Neural progenitor cell (in vitro differentiated cells): ENCODE measurements around the gene FAM53B. TPM values are rescaled to one million over a fixed set of nuclear protein-coding genes. Genes with fewer than 3 reads are reported as not detected.
A peak's percentile ranks its signal among the peaks of the same experiment; 100 is the strongest.

Source experiments
- DNase-seq: peaks from one replicate; pipeline ENCODE4 v3.0.0-alpha.2; 2016; ENCODE audit warnings: low spot score
- H2AFZ ChIP-seq: fragments of 200-600 bp; sonication (generic); replicated peaks from 2 replicates; pipeline ENCODE4 v1.6.1; 2016; ENCODE audit warnings: antibody characterized with exemption
- H3F3A ChIP-seq: fragments of 200-600 bp; sonication (generic); 2 replicates; pipeline ENCODE4 v1.6.1; 2016; ENCODE audit warnings: antibody characterized with exemption, low read depth
- H3K27ac ChIP-seq: fragments of 200-600 bp; sonication (generic); 2 replicates; pipeline ENCODE4 v1.5.1; 2016; ENCODE audit warnings: mild to moderate bottlenecking
- H3K27me3 ChIP-seq: fragments of 200-600 bp; sonication (generic); 2 replicates; pipeline ENCODE4 v1.6.1; 2016; ENCODE audit warnings: mild to moderate bottlenecking, moderate library complexity
- H3K36me3 ChIP-seq: fragments of 200-600 bp; sonication (generic); 2 replicates; pipeline ENCODE4 v1.5.1; 2016
- H3K4me1 ChIP-seq: fragments of 200-600 bp; sonication (generic); 2 replicates; pipeline ENCODE4 v1.6.1; 2016; ENCODE audit warnings: mixed run types
- H3K4me2 ChIP-seq: fragments of 200-600 bp; sonication (generic); 2 replicates; pipeline ENCODE4 v1.6.1; 2016
- H3K4me3 ChIP-seq: fragments of 200-600 bp; sonication (generic); 2 replicates; pipeline ENCODE4 v1.5.1; 2016
- H3K79me2 ChIP-seq: fragments of 200-600 bp; sonication (generic); 2 replicates; pipeline ENCODE4 v1.6.1; 2016; ENCODE audit warnings: low read depth
- H3K9ac ChIP-seq: fragments of 200-600 bp; sonication (generic); 2 replicates; pipeline ENCODE4 v1.6.1; 2016
- H3K9me3 ChIP-seq: fragments of 200-600 bp; sonication (generic); 2 replicates; pipeline ENCODE4 v1.5.1; 2016; ENCODE audit warnings: low read depth
- H4K20me1 ChIP-seq: fragments of 200-600 bp; sonication (generic); 2 replicates; pipeline ENCODE4 v1.6.1; 2016; ENCODE audit warnings: low read depth
- H3K27ac Mint-ChIP-seq: 3 replicates; pipeline ENCODE4 v1.8.0; 2021; ENCODE audit warnings: mixed read lengths
- H3K27me3 Mint-ChIP-seq: 2 replicates; pipeline ENCODE4 v1.8.0; 2022; ENCODE audit warnings: low read depth, mild to moderate bottlenecking, inconsistent platforms, moderate library complexity, mixed read lengths; ENCODE audit not compliant: insufficient read depth
- H3K36me3 Mint-ChIP-seq: 3 replicates; pipeline ENCODE4 v1.8.0; 2021; ENCODE audit warnings: mixed read lengths
- H3K4me1 Mint-ChIP-seq: 3 replicates; pipeline ENCODE4 v1.8.0; 2021; ENCODE audit warnings: mixed read lengths
- H3K4me3 Mint-ChIP-seq: 3 replicates; pipeline ENCODE4 v1.8.0; 2021; ENCODE audit warnings: mild to moderate bottlenecking, moderate library complexity, mixed read lengths
- H3K9me3 Mint-ChIP-seq: 3 replicates; pipeline ENCODE4 v1.8.0; 2020; ENCODE audit warnings: mixed read lengths
- EZH2 ChIP-seq: fragments of 200-600 bp; sonication (generic); IDR thresholded peaks from 2 replicates; pipeline ENCODE4 v1.6.1; 2017; ENCODE audit warnings: antibody characterized with exemption, mild to moderate bottlenecking, moderate library complexity
- EZH2phosphoT487 ChIP-seq: fragments of 200-600 bp; sonication (generic); IDR thresholded peaks from 2 replicates; pipeline ENCODE4 v1.6.1; 2017; ENCODE audit warnings: antibody characterized with exemption
- total RNA-seq: library from RNA; depleted of rRNA; stranded (reverse); fragments of >200 nt; gene quantifications from 2 replicates; pipeline ENCODE4 v1.2.3, GENCODE V29; 2015; ENCODE audit warnings: low replicate concordance
- TF ChIP-seq, protein P1 (sequence below): fragments of 200-600 bp; sonication (generic); IDR thresholded peaks from 2 replicates; pipeline ENCODE4 v1.5.1; 2017; ENCODE audit warnings: antibody characterized with exemption, mild to moderate bottlenecking

FAM53B gene
- total RNA-seq, 1 donor from 2014 or later: 15.3 TPM

DNA sequence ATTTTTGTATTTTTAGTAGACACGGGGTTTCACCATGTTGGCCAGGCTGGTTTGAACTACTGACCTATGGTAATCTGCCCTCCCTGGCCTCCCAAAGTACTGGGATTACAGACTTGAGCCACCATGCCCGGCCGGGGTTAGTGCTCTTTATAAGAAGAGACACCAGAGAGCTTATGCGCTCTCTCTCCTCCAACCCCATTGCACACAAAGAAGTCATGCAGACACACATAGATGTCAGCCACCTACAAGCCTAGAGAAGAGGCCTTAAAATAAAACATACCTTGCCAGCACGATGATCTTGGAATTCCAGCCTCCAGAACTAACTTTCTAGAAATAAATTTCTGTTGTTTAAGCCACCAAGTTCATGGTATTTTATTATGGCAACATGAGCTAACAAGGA is 10.0 kb upstream of the FAM53B start:
- H3K36me3 Mint-ChIP-seq: peaks cover 10% of the 10 kb centered on the region
- Histone ChIP-seq H2AFZ (no peak overlapping the region), H3K36me3 (peaks cover 15% of the 10 kb centered on the region), H3K4me3 (no peak overlapping the region), H3K4me1 (no peaks in the 10 kb centered on the region), H3K79me2 (no peaks in the 10 kb centered on the region), H3K27ac (no peak overlapping the region), H4K20me1 (no peaks in the 10 kb centered on the region), H3F3A (no peaks in the 10 kb centered on the region), H3K9ac (no peak overlapping the region), H3K9me3 (no peaks in the 10 kb centered on the region), H3K4me2 (no peak overlapping the region), H3K27me3 (no peaks in the 10 kb centered on the region)
- no peak for DNase-seq
- no peaks in the 10 kb centered on the region for H3K27me3 Mint-ChIP-seq
- H3K4me3 Mint-ChIP-seq: no peak overlapping the region
- H3K4me1 Mint-ChIP-seq: peaks cover 12% of the 10 kb centered on the region
- no peak overlapping the region for H3K27ac Mint-ChIP-seq
- TF ChIP-seq EZH2phosphoT487 (no peak), EZH2 (no peak)
- TF ChIP-seq, protein P1, sequence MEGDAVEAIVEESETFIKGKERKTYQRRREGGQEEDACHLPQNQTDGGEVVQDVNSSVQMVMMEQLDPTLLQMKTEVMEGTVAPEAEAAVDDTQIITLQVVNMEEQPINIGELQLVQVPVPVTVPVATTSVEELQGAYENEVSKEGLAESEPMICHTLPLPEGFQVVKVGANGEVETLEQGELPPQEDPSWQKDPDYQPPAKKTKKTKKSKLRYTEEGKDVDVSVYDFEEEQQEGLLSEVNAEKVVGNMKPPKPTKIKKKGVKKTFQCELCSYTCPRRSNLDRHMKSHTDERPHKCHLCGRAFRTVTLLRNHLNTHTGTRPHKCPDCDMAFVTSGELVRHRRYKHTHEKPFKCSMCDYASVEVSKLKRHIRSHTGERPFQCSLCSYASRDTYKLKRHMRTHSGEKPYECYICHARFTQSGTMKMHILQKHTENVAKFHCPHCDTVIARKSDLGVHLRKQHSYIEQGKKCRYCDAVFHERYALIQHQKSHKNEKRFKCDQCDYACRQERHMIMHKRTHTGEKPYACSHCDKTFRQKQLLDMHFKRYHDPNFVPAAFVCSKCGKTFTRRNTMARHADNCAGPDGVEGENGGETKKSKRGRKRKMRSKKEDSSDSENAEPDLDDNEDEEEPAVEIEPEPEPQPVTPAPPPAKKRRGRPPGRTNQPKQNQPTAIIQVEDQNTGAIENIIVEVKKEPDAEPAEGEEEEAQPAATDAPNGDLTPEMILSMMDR: no peak
- H3K9me3 Mint-ChIP-seq: no peaks in the 10 kb centered on the region

DNA sequence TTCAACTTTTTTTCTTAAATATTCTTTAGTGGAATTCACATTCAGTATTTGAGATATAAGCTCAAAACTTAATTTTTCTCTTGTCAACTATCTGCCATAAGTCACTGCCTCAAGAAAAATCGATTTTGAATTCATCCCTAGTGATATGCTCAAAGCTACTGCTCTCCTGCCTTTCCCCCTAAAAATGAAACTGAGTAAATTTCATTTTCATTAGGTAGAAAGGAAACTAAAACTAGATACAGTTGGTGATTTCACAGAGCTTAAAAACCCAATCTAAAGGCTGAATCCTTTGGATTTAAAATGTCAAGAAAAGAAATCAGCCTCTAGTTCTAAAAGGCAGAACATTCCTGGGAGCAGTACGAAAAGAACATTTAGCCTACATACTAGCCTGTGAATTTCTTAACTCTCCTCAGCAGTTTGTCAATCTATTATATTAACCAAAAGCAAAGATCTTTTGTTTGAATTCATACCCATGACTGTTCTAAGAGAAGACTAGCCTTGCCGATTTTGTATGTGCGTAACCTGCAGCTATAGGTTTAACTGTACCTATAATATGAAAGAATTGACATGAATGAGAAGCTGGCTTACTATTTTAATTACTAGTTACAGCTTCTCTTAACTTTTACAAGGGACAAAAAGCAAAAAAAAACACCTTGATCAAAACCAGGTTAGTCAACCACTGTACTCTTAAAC is 4.9 kb upstream of the FAM53B start:
- no peak overlapping the region for H3K27ac ChIP-seq
- Mint-ChIP-seq H3K27me3 (no peaks in the 10 kb centered on the region), H3K4me1 (peaks cover 17% of the 10 kb centered on the region), H3K36me3 (peaks cover 1% of the 10 kb centered on the region), H3K9me3 (no peaks in the 10 kb centered on the region), H3K27ac (no peak overlapping the region), H3K4me3 (no peak overlapping the region)
- peaks cover 17% of the 10 kb centered on the region for H4K20me1 ChIP-seq
- no peak for TF ChIP-seq EZH2
- TF ChIP-seq, protein P1: no peak
- no peak for TF ChIP-seq EZH2phosphoT487
- no peaks in the 10 kb centered on the region for H3K9me3 ChIP-seq
- no peak overlapping the region for H2AFZ ChIP-seq
- H3K4me2 ChIP-seq: no peak overlapping the region
- H3K27me3 ChIP-seq: no peaks in the 10 kb centered on the region
- H3K4me3 ChIP-seq: no peak overlapping the region
- DNase-seq: no peak
- peaks cover 13% of the 10 kb centered on the region for H3K4me1 ChIP-seq
- H3K9ac ChIP-seq: no peak overlapping the region
- no peaks in the 10 kb centered on the region for H3K79me2 ChIP-seq
- H3F3A ChIP-seq: peaks cover 28% of the 10 kb centered on the region
- H3K36me3 ChIP-seq: no peaks in the 10 kb centered on the region

DNA sequence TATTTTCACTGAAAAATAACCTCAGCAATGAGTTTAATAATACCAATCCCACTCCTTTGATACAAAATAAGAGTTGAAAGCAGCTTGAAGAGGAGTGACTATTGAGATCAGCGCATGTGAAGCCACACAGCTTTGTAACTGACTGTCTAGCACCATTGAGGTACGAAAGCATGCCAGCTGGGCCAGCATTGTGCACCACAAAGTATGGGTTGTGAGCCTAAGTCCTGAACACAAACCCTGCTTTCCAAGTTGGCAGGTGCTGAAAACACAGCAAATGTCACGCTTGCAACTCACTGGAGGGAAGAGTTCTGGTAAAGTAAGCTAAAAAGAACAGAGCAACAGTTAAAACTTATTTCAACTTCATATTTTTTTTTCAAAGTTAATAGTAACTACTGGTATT is 4.0 kb upstream of the FAM53B start:
- H3K9me3 Mint-ChIP-seq: no peaks in the 10 kb centered on the region
- H3K27ac Mint-ChIP-seq: no peak overlapping the region
- no peak overlapping the region for H3K4me2 ChIP-seq

More for the DNA sequence above, 4.0 kb upstream of the FAM53B start:
- Mint-ChIP-seq H3K4me3 (no peak overlapping the region), H3K27me3 (no peaks in the 10 kb centered on the region), H3K4me1 (peaks cover 17% of the 10 kb centered on the region), H3K36me3 (peaks cover 1% of the 10 kb centered on the region)
- Histone ChIP-seq H3K9ac (no peak overlapping the region), H3K79me2 (peaks cover 5% of the 10 kb centered on the region), H3K4me1 (peaks cover 13% of the 10 kb centered on the region), H3K27me3 (no peaks in the 10 kb centered on the region), H2AFZ (no peak overlapping the region), H3K36me3 (no peaks in the 10 kb centered on the region), H3K9me3 (no peaks in the 10 kb centered on the region), H3K27ac (no peak overlapping the region), H3K4me3 (no peak overlapping the region), H4K20me1 (peaks cover 17% of the 10 kb centered on the region), H3F3A (peaks cover 34% of the 10 kb centered on the region)
- TF ChIP-seq, protein P1: no peak
- no peak for TF ChIP-seq EZH2phosphoT487
- TF ChIP-seq EZH2: no peak
- DNase-seq: peak; percentile 27
